ENCODE results near the gene EEF2KMT.
"Not testable (repeated sequence)": the region's sequence is repeated elsewhere in the genome, so short reads cannot be mapped to it uniquely, and the experiment has no call there.

Gene EEF2KMT

GRCh38 chr16:5059386-5060072 lies 38.1 kb downstream of the EEF2KMT start:
- 57 to 67% methylated on average over 6 of the region's 6 CpGs for WGBS, 2 experiments
- H3K36me3 ChIP-seq (ENCODE audit: control insufficient read depth, insufficient read depth, low read length) = no peaks in the 10 kb centered on the region
- no peak overlapping the region for H3K27ac ChIP-seq (ENCODE audit: insufficient read depth, low read depth, low read length, poor library complexity, severe bottlenecking)
- H3K4me3 ChIP-seq (ENCODE audit: insufficient read depth, low read depth, low read length) = no peak overlapping the region
- H3K4me1 ChIP-seq (ENCODE audit: control insufficient read depth, insufficient read depth, low read length) = peaks cover 8% of the 10 kb centered on the region
- no peaks in the 10 kb centered on the region for H3K27me3 ChIP-seq (ENCODE audit: control insufficient read depth, insufficient read depth, low read length, poor library complexity, severe bottlenecking)
- no peaks in the 10 kb centered on the region for H3K9me3 ChIP-seq (ENCODE audit: control insufficient read depth, low read length)

GRCh38 chr16:5058476-5058875 lies 39.1 kb downstream of the EEF2KMT start:
- H3K4me3 ChIP-seq (ENCODE audit: insufficient read depth, low read depth, low read length) = no peak overlapping the region
- peak overlapping the region; percentile 26 for H3K27ac ChIP-seq (ENCODE audit: insufficient read depth, low read depth, low read length, poor library complexity, severe bottlenecking)
- no peaks in the 10 kb centered on the region for H3K27me3 ChIP-seq (ENCODE audit: control insufficient read depth, insufficient read depth, low read length, poor library complexity, severe bottlenecking)
- WGBS, 2 experiments = 6 to 11% methylated on average over 7 of the region's 7 CpGs
- no peaks in the 10 kb centered on the region for H3K36me3 ChIP-seq (ENCODE audit: control insufficient read depth, insufficient read depth, low read length)
- H3K9me3 ChIP-seq (ENCODE audit: control insufficient read depth, low read length) = no peaks in the 10 kb centered on the region
- H3K4me1 ChIP-seq (ENCODE audit: control insufficient read depth, insufficient read depth, low read length) = peaks cover 8% of the 10 kb centered on the region

DNA sequence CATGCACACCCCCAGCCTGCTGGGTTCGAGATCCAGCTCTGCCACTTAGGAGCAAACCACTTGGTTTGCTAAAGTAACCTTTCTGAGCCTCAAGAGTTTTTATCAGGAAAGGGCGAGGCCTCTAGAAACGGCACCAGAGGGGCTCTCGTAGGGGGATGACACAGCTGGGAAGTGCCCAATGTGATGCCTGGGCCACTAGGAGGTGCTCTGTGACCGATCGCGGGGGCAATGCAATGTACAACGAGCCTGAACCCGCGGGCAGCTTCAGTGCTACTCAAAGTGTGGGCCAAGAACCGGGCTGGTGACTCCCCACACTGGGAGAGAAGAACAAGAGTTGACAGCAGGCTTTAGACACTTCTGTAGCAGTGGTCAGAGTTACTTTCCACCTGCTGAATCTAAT lies 41.2 kb downstream of the EEF2KMT start:
- no peaks in the 10 kb centered on the region for H3K9me3 ChIP-seq (ENCODE audit: control insufficient read depth, low read length)
- H3K4me1 ChIP-seq (ENCODE audit: control insufficient read depth, insufficient read depth, low read length) = peaks cover 8% of the 10 kb centered on the region
- no peak overlapping the region for H3K4me3 ChIP-seq (ENCODE audit: insufficient read depth, low read depth, low read length)
- WGBS, 2 experiments = 23 to 28% methylated on average over 11 of the region's 11 CpGs
- H3K27me3 ChIP-seq (ENCODE audit: control insufficient read depth, insufficient read depth, low read length, poor library complexity, severe bottlenecking) = no peaks in the 10 kb centered on the region
- H3K27ac ChIP-seq (ENCODE audit: insufficient read depth, low read depth, low read length, poor library complexity, severe bottlenecking) = no peak overlapping the region
- H3K36me3 ChIP-seq (ENCODE audit: control insufficient read depth, insufficient read depth, low read length) = no peaks in the 10 kb centered on the region

- Histone ChIP-seq H3K4me3 (ENCODE audit: insufficient read depth, low read depth, low read length) (no peak overlapping the region), H3K27me3 (ENCODE audit: control insufficient read depth, insufficient read depth, low read length, poor library complexity, severe bottlenecking) (no peaks in the 10 kb centered on the region), H3K9me3 (ENCODE audit: control insufficient read depth, low read length) (no peaks in the 10 kb centered on the region), H3K4me1 (ENCODE audit: control insufficient read depth, insufficient read depth, low read length) (peaks cover 7% of the 10 kb centered on the region), H3K36me3 (ENCODE audit: control insufficient read depth, insufficient read depth, low read length) (no peaks in the 10 kb centered on the region), H3K27ac (ENCODE audit: insufficient read depth, low read depth, low read length, poor library complexity, severe bottlenecking) (no peak overlapping the region)
- 92 to 94% methylated on average over 16 of the region's 16 CpGs for WGBS, 2 experiments
These were observed 42.4 kb downstream of the EEF2KMT start for GRCh38 chr16:5054876-5055865.

DNA sequence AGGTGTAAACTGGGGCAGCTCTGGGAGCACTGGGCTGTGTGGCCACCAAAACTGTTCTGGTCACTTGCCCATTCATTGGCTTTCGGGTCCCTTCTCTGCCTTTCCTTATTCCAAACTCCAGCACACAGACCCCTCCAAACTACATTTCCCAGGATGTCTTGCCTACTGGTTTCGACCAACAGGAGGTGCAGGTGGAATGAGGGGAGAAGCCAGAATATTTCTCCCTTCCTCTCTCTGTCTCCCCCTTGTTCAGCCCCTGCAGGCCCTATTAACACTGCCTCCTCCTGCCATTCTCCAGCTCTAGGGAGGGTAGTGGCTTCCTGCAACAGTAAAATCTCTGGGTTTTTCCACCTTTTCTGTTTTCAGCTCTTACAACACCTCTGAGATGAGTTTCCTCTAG lies 50.7 kb downstream of the EEF2KMT start:
- 73 to 83% methylated on average over 2 of the region's 2 CpGs for WGBS, 2 experiments
- Histone ChIP-seq H3K27me3 (ENCODE audit: control insufficient read depth, insufficient read depth, low read length, poor library complexity, severe bottlenecking) (no peaks in the 10 kb centered on the region), H3K27ac (ENCODE audit: insufficient read depth, low read depth, low read length, poor library complexity, severe bottlenecking) (no peak overlapping the region)

DNA sequence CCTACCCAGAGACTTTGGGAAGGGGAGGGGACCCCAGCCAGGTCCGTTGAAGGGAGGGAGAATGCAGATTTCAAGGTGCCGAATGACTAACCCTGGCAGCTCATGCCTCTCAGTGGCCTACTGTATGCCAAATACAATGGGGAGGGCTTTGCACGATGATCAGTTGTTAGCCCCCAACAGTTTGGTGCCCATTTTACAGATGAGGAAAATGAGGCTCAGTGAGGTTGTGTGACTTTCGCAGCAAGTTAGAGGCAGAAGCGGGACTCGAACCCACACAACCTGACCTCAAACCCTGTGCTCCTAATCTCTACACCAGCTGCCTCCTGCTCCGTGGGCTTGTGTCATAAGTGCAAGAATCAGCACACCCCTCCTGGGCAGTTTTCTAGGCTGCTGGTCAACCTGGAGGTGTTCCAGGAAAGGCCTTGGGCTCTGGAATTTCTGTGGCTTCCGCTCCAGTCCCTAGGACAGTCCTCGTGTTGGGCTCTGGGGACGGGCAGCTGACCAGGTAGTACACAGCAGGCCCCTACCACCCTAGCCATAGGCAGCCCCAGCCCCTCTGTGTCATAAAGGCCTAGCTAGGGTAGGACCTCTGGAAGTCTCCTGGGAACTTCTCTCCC lies 52.0 kb downstream of the EEF2KMT start:
- H3K27me3 ChIP-seq (ENCODE audit: control insufficient read depth, insufficient read depth, low read length, poor library complexity, severe bottlenecking) = no peaks in the 10 kb centered on the region
- H3K9me3 ChIP-seq (ENCODE audit: control insufficient read depth, low read length) = no peaks in the 10 kb centered on the region
- no peaks in the 10 kb centered on the region for H3K36me3 ChIP-seq (ENCODE audit: control insufficient read depth, insufficient read depth, low read length)
- no peak overlapping the region for H3K27ac ChIP-seq (ENCODE audit: insufficient read depth, low read depth, low read length, poor library complexity, severe bottlenecking)
- no peak overlapping the region for H3K4me3 ChIP-seq (ENCODE audit: insufficient read depth, low read depth, low read length)
- no peaks in the 10 kb centered on the region for H3K4me1 ChIP-seq (ENCODE audit: control insufficient read depth, insufficient read depth, low read length)
- 89 to 92% methylated on average over 10 of the region's 10 CpGs for WGBS, 2 experiments

More for the DNA sequence above, 50.7 kb downstream of the EEF2KMT start:
- no peak overlapping the region for H3K4me3 ChIP-seq (ENCODE audit: insufficient read depth, low read depth, low read length)
- no peaks in the 10 kb centered on the region for H3K36me3 ChIP-seq (ENCODE audit: control insufficient read depth, insufficient read depth, low read length)
- no peaks in the 10 kb centered on the region for H3K4me1 ChIP-seq (ENCODE audit: control insufficient read depth, insufficient read depth, low read length)
- H3K9me3 ChIP-seq (ENCODE audit: control insufficient read depth, low read length) = no peaks in the 10 kb centered on the region

- H3K27ac ChIP-seq (ENCODE audit: insufficient read depth, low read depth, low read length, poor library complexity, severe bottlenecking); H3K4me1 ChIP-seq (ENCODE audit: control insufficient read depth, insufficient read depth, low read length); H3K36me3 ChIP-seq (ENCODE audit: control insufficient read depth, insufficient read depth, low read length); H3K9me3 ChIP-seq (ENCODE audit: control insufficient read depth, low read length); H3K27me3 ChIP-seq (ENCODE audit: control insufficient read depth, insufficient read depth, low read length, poor library complexity, severe bottlenecking); H3K4me3 ChIP-seq (ENCODE audit: insufficient read depth, low read depth, low read length): not testable (repeated sequence)
- 92% methylated on average over 11 of the region's 11 CpGs for WGBS, 2 experiments
These were observed 53.0 kb downstream of the EEF2KMT start for GRCh38 chr16:5044581-5044980.

DNA sequence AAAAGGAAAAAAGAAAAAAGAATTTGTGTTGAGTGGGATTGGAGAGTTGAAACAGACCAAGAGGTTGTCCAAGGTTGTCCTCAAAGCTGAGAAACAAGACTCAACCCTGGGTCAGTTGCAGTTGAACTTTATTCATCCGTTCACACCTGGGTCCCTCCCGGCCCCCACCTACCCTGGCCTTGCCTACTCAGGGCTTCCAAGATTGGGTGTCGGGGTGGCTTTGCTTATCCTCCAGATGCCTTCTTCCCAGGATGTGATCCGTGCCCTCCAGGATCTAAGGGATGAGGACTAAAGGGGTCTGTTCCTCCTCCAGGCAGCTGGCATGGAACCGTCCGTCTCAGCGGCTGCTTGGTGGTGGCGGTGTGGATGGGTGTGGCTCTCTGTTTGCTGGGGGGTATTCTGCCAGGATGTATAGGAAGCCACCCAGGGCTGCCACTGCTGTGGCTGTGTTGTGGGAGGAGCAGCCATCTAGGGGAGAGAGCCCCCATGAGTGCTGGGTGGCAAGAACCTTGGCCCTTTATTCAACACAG lies 53.5 kb downstream of the EEF2KMT start:
- WGBS, 2 experiments = 94 to 96% methylated on average over 8 of the region's 8 CpGs
- no peaks in the 10 kb centered on the region for H3K27me3 ChIP-seq (ENCODE audit: control insufficient read depth, insufficient read depth, low read length, poor library complexity, severe bottlenecking)
- H3K9me3 ChIP-seq (ENCODE audit: control insufficient read depth, low read length) = no peaks in the 10 kb centered on the region
- H3K4me3 ChIP-seq (ENCODE audit: insufficient read depth, low read depth, low read length) = no peak overlapping the region
- H3K36me3 ChIP-seq (ENCODE audit: control insufficient read depth, insufficient read depth, low read length) = no peaks in the 10 kb centered on the region
- no peaks in the 10 kb centered on the region for H3K4me1 ChIP-seq (ENCODE audit: control insufficient read depth, insufficient read depth, low read length)
- no peak overlapping the region for H3K27ac ChIP-seq (ENCODE audit: insufficient read depth, low read depth, low read length, poor library complexity, severe bottlenecking)

DNA sequence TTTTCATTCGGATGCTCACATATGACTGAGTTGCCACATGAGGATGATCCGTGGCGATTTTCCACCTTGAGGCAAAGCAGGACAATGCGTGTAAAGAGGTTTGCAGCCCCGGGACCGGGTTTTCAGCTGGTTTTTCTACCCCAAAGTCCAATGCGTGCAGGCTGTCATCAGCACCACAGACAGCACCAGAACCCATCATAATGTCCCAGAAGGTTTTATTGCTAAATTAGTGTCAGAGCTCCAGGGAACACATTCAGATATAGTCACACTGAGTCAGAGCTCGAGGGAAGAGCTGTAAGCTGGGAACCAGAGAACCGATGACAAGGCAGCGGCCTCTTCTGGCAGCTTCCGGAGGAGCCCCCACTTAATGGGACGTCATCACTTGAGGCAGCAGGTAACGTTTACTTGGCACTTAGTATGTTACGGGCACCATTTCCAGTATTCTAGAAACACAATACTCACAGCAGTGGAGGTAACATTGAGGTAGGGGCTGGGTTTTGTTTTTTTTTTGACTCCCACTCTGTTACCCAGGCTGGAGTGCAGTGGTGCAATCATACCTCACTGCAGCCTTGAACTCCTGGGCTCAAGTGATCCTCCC lies 54.9 kb downstream of the EEF2KMT start:
- H3K4me3 ChIP-seq (ENCODE audit: insufficient read depth, low read depth, low read length) = no peak overlapping the region
- H3K36me3 ChIP-seq (ENCODE audit: control insufficient read depth, insufficient read depth, low read length) = no peaks in the 10 kb centered on the region
- 79% methylated on average over 14 of the region's 14 CpGs for WGBS, 2 experiments

More for the DNA sequence above, 54.9 kb downstream of the EEF2KMT start:
- Histone ChIP-seq H3K27ac (ENCODE audit: insufficient read depth, low read depth, low read length, poor library complexity, severe bottlenecking) (no peak overlapping the region), H3K27me3 (ENCODE audit: control insufficient read depth, insufficient read depth, low read length, poor library complexity, severe bottlenecking) (no peaks in the 10 kb centered on the region), H3K4me1 (ENCODE audit: control insufficient read depth, insufficient read depth, low read length) (no peaks in the 10 kb centered on the region), H3K9me3 (ENCODE audit: control insufficient read depth, low read length) (no peaks in the 10 kb centered on the region)
